GM18502 (cell line): ENCODE results near the gene GSTA5.
"Not testable (repeated sequence)": the region's sequence is repeated elsewhere in the genome, so short reads cannot be mapped to it uniquely, and the experiment has no call there.

ENCODE experiments used
- ATAC-seq: cut with Tn5 transposase; IDR thresholded peaks from one replicate; pipeline ENCODE4 v1.9.1; 2021; ENCODE audit warnings: mild to moderate bottlenecking; ENCODE audit not compliant: unreplicated experiment, poor library complexity

The GSTA5 gene

GRCh38 chr6:52839124-52840055 is 1.2 kb downstream of the GSTA5 start:
- ATAC-seq = peak; percentile 66

DNA sequence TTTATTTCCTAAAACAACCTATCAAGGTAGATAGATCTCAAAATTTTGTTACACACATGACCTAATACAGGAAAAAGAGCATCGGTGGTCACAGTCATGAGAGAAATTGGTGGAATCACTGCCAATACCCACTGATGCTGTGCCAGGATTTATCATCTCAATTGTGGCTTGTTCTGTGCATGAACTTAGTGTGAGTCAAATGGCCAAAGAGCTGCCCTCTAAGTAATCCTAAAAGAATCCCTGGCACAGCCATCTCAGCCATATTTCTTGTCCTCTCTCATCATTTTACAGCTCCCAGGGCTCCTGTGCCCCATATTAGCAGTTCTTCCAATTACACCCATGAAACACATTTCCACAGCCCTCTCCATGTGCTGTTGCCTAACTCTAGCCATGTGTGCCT is 6.1 kb downstream of the GSTA5 start:
- no peak for ATAC-seq

- not testable (repeated sequence) for ATAC-seq
Measured at GRCh38 chr6:52830869-52831268, 9.7 kb downstream of the GSTA5 start.

DNA sequence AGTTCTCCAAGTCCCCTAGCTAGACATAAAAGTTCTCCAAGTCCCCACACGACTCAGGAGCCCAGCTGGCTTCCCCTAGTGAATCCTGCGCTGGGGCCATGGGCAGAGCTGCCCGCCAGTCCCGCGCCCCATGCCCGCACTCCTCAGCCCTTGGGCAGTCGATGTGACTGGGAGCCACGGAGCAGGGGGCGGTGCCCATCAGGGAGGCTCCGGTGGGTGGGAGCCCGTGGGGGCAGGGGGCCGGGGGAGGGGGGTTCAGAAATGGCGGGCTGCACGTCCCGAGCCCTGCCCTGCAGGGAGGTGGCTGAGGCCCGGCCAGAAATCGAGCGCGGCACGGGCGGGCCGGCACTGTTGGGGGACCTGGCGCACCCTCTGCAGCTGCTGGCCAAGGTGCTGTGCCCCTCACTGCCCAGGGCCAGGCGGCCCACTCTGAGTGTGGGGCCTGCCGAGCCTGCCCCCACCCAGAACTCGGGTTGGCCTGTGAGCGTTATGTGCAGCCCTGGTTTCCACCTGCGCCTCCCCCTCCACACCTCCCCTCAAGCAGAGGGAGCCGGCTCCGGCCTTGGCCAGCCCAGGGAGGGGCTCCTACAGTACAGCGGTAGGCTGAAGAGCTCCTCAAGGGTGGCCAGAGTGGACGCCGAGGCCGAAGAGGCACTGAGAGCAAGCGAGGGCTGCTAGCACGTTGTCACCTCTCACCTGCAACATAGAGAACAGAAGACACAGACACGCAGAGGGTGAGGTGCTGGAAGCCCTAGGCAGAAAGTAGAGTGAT is 11.4 kb downstream of the GSTA5 start:
- no peak for ATAC-seq

DNA sequence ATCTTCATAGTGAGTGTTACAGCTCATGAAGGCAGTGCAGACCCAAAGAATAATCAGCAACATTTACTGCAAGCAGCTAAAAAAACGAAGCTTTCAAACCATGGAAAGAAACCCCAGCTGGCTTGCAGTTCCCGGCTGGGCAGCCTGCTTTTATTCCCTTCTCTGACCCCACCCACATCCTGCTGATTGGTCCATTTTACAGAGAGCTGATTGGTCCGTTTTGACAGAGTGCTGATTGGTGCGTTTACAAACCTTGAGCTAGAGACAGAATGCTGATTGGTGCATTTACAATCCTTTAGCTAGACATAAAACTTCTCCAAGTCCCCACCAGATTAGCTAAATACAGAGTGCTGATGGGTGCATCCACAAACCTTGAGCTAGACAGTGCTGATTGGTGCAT is 12.0 kb downstream of the GSTA5 start:
- ATAC-seq = not testable (repeated sequence)

DNA sequence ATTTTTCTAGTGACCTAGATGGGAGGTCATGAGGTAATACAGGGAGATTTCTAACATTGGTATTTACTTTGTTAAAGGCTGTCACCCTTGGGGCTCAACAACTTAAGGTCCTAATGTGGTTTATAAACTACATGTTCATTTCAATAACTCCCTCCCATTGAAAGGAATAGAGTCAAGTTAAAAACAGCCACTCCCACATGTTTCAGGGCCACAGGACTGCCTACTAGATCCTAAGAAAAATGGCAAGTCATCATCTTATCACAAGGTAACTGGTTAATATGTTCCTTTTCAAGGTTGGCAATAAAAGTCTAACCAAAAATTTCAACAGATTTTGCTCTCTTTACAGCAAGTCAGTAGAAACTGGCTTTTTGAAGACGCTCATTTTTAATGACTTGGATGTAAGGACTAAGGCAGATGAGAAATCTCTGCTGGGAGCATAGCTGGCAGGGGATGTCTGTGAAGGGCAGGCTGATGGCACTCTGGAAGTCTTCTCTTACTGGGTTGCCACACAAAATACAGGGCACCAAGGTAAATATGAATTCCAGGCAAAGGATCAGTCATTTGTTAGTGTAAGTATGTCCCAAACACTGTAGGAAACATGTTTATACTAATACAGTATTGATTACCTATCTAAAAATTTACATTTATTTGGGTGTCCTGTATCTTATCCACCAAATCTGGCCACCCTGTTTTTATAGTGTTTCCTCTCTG is 13.4 kb downstream of the GSTA5 start:
- not testable (repeated sequence) for ATAC-seq

DNA sequence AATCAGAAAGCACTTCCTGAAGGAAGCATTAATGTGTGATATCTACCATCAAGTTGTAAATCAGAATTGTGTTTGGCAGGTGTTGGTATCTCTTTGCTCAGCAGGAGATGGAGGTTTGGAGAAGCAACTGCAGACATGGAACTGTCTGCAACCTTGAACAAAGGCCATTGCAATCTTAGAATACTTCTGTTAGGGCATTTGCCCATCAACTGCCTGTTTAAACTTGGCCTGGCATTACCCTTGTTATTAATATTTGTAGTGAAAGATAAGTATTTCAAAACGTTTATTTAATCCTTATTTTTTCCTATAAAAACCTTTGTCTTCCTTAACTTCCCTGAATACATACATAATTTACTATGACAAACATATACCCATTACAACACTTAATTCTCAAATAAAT is 14.1 kb downstream of the GSTA5 start:
- no peak for ATAC-seq

DNA sequence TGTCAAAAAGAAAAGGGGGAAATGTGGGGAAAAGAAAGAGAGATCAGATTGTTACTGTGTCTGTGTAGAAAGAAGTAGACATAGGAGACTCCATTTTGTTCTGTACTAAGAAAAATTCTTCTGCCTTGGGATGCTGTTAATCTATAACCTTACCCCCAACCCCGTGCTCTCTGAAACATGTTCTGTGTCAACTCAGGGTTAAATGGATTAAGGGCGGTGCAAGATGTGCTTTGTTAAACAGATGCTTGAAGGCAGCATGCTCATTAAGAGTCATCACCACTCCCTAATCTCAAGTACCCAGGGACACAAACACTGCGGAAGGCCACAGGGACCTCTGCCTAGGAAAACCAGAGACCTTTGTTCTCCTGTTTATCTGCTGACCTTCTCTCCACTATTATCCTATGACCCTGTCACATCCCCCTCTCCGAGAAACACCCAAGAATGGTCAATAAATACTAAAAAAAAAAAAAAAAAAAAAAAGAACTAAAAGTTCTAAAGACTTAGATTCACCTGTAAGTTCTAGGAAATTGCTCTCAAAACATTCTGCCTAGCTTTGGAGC is 14.6 kb downstream of the GSTA5 start:
- not testable (repeated sequence) for ATAC-seq

DNA sequence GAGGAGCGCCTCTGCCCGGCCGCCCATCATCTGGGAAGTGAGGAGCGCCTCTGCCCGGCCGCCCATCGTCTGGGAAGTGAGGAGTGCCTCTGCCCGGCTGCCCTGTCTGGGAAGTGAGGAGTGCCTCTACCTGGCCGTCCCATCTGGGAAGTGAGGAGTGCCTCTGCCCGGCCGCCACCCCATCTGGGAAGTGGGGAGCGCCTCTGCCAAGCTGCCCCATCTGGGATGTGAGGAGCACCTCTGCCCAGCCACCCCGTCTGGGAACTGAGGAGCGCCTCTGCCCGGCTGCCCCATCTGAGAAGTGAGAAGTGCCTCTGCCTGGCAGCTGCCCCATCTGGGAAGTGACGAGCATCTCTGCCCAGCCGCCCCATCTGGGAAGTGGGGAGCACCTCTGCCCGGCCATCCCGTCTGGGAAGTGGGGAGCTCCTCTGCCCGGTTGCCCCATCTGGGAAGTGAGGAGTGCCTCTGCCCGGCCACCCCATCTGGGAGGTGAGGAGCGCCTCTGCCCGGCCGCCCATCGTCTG is 15.3 kb downstream of the GSTA5 start:
- not testable (repeated sequence) for ATAC-seq

DNA sequence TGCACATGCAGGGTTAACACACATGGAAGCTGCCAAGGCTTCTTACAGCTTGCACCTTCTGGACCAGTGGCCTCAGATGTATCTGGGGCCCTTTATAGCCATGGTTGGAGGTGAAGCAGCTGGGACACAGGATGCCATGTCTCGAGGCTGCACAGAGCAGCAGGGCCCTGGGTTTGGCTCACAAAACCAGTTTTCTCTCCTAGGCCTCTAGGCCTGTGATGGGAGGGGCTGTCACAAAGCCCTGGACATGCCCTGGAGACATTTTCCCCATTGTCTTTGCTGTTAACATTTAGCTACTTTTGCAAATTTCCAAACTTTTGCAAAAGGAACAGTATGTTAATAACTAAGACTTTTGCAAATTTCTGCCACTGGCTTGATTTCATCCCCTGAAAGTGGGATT is 18.8 kb downstream of the GSTA5 start:
- no peak for ATAC-seq

- no peak for ATAC-seq
Measured at GRCh38 chr6:52820198-52820597, 20.4 kb downstream of the GSTA5 start.

GRCh38 chr6:52815167-52816092 is 25.2 kb downstream of the GSTA5 start:
- peak; percentile 86 for ATAC-seq

DNA sequence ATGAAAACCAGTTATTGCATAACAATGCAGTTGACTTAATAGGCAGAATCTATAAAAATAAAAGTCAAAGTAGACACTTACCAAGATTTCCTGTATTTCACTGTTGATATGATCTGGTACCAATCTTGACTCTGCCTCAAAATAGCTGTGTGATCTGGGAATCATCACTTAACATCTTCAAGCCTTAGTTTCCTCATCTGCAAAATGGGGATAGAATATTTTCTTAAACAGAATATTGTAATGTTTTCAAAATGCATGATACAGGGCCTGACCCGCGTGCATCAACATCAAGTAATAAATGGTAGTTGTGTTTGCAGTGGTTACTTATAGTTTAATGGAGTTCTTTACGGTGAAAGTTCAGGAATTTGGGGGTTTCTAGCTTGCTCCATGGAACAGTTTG is 26.1 kb downstream of the GSTA5 start:
- ATAC-seq = not testable (repeated sequence)

DNA sequence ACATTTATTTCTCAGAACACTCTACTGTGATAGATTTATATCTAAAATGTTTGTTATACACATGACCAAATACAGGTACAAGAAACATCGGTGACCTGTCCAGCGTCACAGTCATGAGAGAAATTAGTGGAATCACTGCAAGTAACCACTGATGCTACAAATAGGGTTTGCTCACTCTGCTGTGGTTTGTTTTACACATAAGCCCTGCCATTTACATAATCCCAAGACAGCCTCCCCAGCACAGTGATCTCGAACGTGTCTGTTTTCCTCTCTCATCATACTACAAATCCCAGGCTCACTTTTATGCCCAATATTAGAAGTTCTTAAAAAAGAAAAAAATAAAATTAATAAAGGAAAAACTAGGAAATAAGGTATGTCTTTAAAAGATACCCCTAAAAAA is 30.8 kb downstream of the GSTA5 start:
- ATAC-seq = not testable (repeated sequence)

DNA sequence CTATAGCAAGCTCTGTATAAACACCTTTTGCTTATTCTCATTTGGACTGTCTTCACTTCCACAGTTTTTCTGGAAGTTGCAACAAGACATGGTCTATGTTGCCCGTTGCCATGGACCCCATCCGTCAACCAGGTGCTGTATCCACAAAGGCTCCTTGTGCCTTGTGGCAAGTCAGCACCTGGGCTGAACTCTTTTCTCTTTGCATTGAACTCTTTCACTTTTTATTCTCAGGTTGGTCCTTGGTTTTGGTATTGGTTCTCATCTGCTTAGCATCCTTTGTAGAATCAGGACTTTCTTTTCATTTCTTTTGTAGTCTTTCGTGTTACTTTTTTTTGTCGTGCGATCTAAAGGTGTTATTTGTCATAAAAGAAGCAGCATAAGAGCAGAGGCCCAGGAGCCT is 32.0 kb downstream of the GSTA5 start:
- no peak for ATAC-seq

- ATAC-seq = not testable (repeated sequence)
Measured at GRCh38 chr6:52803668-52804255, 36.9 kb downstream of the GSTA5 start, which contains the start of gene GSTA1. Gene GSTA1, minus strand, starts transcription at chr6:52803816. Its CDS starts 4,549 bp downstream, at chr6:52799267.

DNA sequence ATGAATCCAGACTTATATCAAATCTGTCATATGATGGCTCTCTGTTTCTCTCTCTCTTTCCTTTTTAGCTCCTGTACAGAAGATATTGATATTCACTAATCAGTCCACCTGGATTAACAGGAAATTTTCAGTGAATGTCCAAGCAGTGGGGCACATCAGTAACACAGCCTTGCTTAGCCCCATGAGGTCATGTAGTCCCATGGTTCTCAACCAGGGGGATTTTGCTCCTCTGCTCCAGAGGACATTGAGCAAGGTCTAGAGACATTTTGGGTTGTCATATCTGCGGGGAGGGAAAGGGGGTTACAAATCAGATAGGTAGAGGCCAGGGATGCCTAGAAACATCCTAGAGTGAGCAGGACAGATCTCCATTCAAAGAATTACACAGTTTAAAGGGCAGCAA is 37.8 kb downstream of the GSTA5 start:
- ATAC-seq = no peak

GRCh38 chr6:52801188-52801841 is 39.3 kb downstream of the GSTA5 start:
- ATAC-seq = no peak
